BJ (cell line): Measurements from ENCODE around the gene CCDC138. TPM values are rescaled to one million over a fixed set of nuclear protein-coding genes. Genes with fewer than 3 reads are reported as not detected.

Experiments
- CTCF ChIA-PET: fragments of 350-600 bp; formaldehyde crosslinking; extraction: SDS; loops from one replicate; lab custom pipeline; 2021; ENCODE audit warnings: antibody characterized with exemption, inconsistent platforms; lab: Yijun Ruan, JAX
- POLR2A ChIA-PET: fragments of 300-600 bp; sonication (Branson Sonifier 250); formaldehyde crosslinking; extraction: SDS; loops from one replicate; lab custom pipeline; 2021; ENCODE audit warnings: antibody characterized with exemption; lab: Charles Lee
- DNase-seq: peaks from one replicate; pipeline ENCODE4 v3.0.0-alpha.2; 2011; ENCODE audit warnings: low read depth
- H3K27me3 ChIP-seq: 2 replicates; pipeline ENCODE4 v1.6.0; 2011; ENCODE audit warnings: low read length; ENCODE audit not compliant: control insufficient read depth, insufficient read depth
- H3K36me3 ChIP-seq: 2 replicates; pipeline ENCODE4 v1.5.1; 2011; ENCODE audit warnings: low read length; ENCODE audit not compliant: control insufficient read depth, insufficient read depth
- H3K4me3 ChIP-seq: 2 replicates; pipeline ENCODE4 v1.5.1; 2011; ENCODE audit warnings: low read depth, mild to moderate bottlenecking, control low read depth, low read length
- CTCF ChIP-seq: IDR thresholded peaks from 2 replicates; pipeline ENCODE4 v1.5.1; 2011; ENCODE audit warnings: low read depth, mild to moderate bottlenecking, control low read depth, inconsistent platforms, low read length, moderate library complexity; ENCODE audit not compliant: insufficient read depth
- polyA plus RNA-seq: library from polyadenylated mRNA; depleted of rRNA; stranded (reverse); fragments of >200 nt; gene quantifications from 2 replicates; pipeline ENCODE4 v1.2.3, GENCODE V29; 2011

Gene CCDC138
- polyA plus RNA-seq, 1 experiment = 0.52 TPM

- no peak for TF ChIP-seq CTCF
- no peaks in the 10 kb centered on the region for H3K27me3 ChIP-seq
- ChIA-PET CTCF (no interaction called here), POLR2A (no interaction called here)
- DNase-seq = no peak
- H3K36me3 ChIP-seq = no peaks in the 10 kb centered on the region; the same call in 1 of the 2 replicates
- H3K4me3 ChIP-seq = no peak overlapping the region
Measured at GRCh38 chr2:108823286-108823685, 36.7 kb downstream of the CCDC138 start.

- CTCF ChIA-PET = no interaction called here
- no peak for TF ChIP-seq CTCF
Measured at GRCh38 chr2:108824316-108825070, 37.9 kb downstream of the CCDC138 start.

GRCh38 chr2:108825254-108825653, 38.7 kb downstream of the CCDC138 start:
- no peak for DNase-seq
- no peaks in the 10 kb centered on the region for H3K36me3 ChIP-seq
- H3K27me3 ChIP-seq = no peaks in the 10 kb centered on the region
- ChIA-PET CTCF (no interaction called here), POLR2A (no interaction called here)
- no peak for TF ChIP-seq CTCF
- no peak overlapping the region for H3K4me3 ChIP-seq

More at GRCh38 chr2:108824316-108825070, 37.9 kb downstream of the CCDC138 start:
- no peaks in the 10 kb centered on the region for H3K27me3 ChIP-seq
- H3K36me3 ChIP-seq = no peaks in the 10 kb centered on the region; the same call in 1 of the 2 replicates
- no peak for DNase-seq
- H3K4me3 ChIP-seq = no peak overlapping the region
- POLR2A ChIA-PET = no interaction called here

GRCh38 chr2:108825736-108826135, 39.2 kb downstream of the CCDC138 start:
- CTCF ChIA-PET = no interaction called here
- TF ChIP-seq CTCF = no peak

GRCh38 chr2:108829578-108830310, 43.2 kb downstream of the CCDC138 start:
- Histone ChIP-seq H3K4me3 (no peak overlapping the region), H3K27me3 (no peaks in the 10 kb centered on the region), H3K36me3 (no peaks in the 10 kb centered on the region)
- TF ChIP-seq CTCF = no peak
- CTCF ChIA-PET = no interaction called here
- no peak for DNase-seq
- POLR2A ChIA-PET = no interaction called here

More at GRCh38 chr2:108825736-108826135, 39.2 kb downstream of the CCDC138 start:
- POLR2A ChIA-PET = no interaction called here
- no peaks in the 10 kb centered on the region for H3K27me3 ChIP-seq
- no peaks in the 10 kb centered on the region for H3K36me3 ChIP-seq
- no peak for DNase-seq
- no peak overlapping the region for H3K4me3 ChIP-seq
